Osteoblast (primary cell): ENCODE measurements around the gene PCDHGA5. TPM values are rescaled to one million over a fixed set of nuclear protein-coding genes. Genes with fewer than 3 reads are reported as not detected.
"Not testable (repeated sequence)": the region's sequence is repeated elsewhere in the genome, so short reads cannot be mapped to it uniquely, and the experiment has no call there.

Experiments used
- DNase-seq: peaks from one replicate; pipeline ENCODE4 v3.0.0; 2011; ENCODE audit warnings: low spot score, mixed read lengths; ENCODE audit not compliant: insufficient read length; ENCODE audit errors: missing footprints
- H2AFZ ChIP-seq: 2 replicates; pipeline ENCODE4 v1.6.0; 2011; ENCODE audit warnings: mild to moderate bottlenecking, low read length
- H3K27ac ChIP-seq: 2 replicates; pipeline ENCODE4 v1.5.1; 2011; ENCODE audit warnings: mild to moderate bottlenecking, low read depth, low read length, moderate library complexity
- H3K27me3 ChIP-seq: 2 replicates; pipeline ENCODE4 v1.6.0; 2012; ENCODE audit warnings: mild to moderate bottlenecking, control low read depth, inconsistent platforms, low read length, moderate library complexity; ENCODE audit not compliant: insufficient read depth
- H3K36me3 ChIP-seq: 2 replicates; pipeline ENCODE4 v1.5.1; 2011; ENCODE audit warnings: mild to moderate bottlenecking, low read length, control low read depth, moderate library complexity; ENCODE audit not compliant: insufficient read depth
- H3K4me1 ChIP-seq: 2 replicates; pipeline ENCODE4 v1.5.1; 2011; ENCODE audit warnings: mild to moderate bottlenecking, low read length, control low read depth, moderate library complexity; ENCODE audit not compliant: insufficient read depth
- H3K4me2 ChIP-seq: 2 replicates; pipeline ENCODE4 v1.6.0; 2011; ENCODE audit warnings: mild to moderate bottlenecking, low read length; ENCODE audit not compliant: insufficient read depth
- H3K4me3 ChIP-seq: fragments of 200-600 bp; sonication (generic); 3 replicates; pipeline ENCODE4 v1.5.1; 2012; ENCODE audit warnings: mild to moderate bottlenecking, low read length, inconsistent platforms; ENCODE audit not compliant: insufficient read depth
- H3K79me2 ChIP-seq: 2 replicates; pipeline ENCODE4 v1.6.0; 2012; ENCODE audit warnings: mild to moderate bottlenecking, low read length, control low read depth, inconsistent platforms; ENCODE audit not compliant: insufficient read depth
- H3K9me3 ChIP-seq: 2 replicates; pipeline ENCODE4 v1.5.1; 2011; ENCODE audit warnings: low read depth, low read length, control low read depth
- H4K20me1 ChIP-seq: 2 replicates; pipeline ENCODE4 v1.6.0; 2012; ENCODE audit warnings: mild to moderate bottlenecking, low read length, control low read depth; ENCODE audit not compliant: insufficient read depth
- CTCF ChIP-seq: IDR thresholded peaks from 2 replicates; pipeline ENCODE4 v1.5.1; 2011; ENCODE audit warnings: mild to moderate bottlenecking, low read depth, low read length, moderate library complexity; ENCODE audit errors: extremely low read depth
- total RNA-seq: library from RNA; depleted of rRNA; stranded (reverse); fragments of >200 nt; gene quantifications from 2 replicates; pipeline ENCODE4 v1.2.3, GENCODE V29; 2012

Gene PCDHGA5
- total RNA-seq, 1 donor, result 2.5 TPM

- no peaks in the 10 kb centered on the region for H3K4me1 ChIP-seq
- H2AFZ ChIP-seq, result no peak overlapping the region
- no peak for TF ChIP-seq CTCF
- peaks cover 25% of the 10 kb centered on the region for H3K27me3 ChIP-seq
- peaks cover 8% of the 10 kb centered on the region for H3K9me3 ChIP-seq
- no peaks in the 10 kb centered on the region for H4K20me1 ChIP-seq
- H3K27ac ChIP-seq, result no peak overlapping the region
- DNase-seq, result no peak
- no peak overlapping the region for H3K4me2 ChIP-seq
- no peak overlapping the region for H3K4me3 ChIP-seq
- no peaks in the 10 kb centered on the region for H3K79me2 ChIP-seq
- no peaks in the 10 kb centered on the region for H3K36me3 ChIP-seq
Measured at GRCh38 chr5:141371572-141372475, 7.9 kb downstream of the PCDHGA5 start.

- Histone ChIP-seq H4K20me1 (no peaks in the 10 kb centered on the region), H3K4me1 (no peaks in the 10 kb centered on the region), H3K4me2 (peak within 1 kb of the TSS; percentile 21), H3K27ac (no peak within 1 kb of the TSS), H3K9me3 (peaks cover 8% of the 10 kb centered on the region), H3K4me3 (peak within 1 kb of the TSS; percentile 68), H2AFZ (peak within 1 kb of the TSS; percentile 55), H3K36me3 (no peaks in the 10 kb centered on the region), H3K27me3 (peaks cover 16% of the 10 kb centered on the region), H3K79me2 (no peaks in the 10 kb centered on the region)
- DNase-seq, result peak; percentile 84
- TF ChIP-seq CTCF, result peak; percentile 61
Measured at GRCh38 chr5:141373673-141374317, 9.8 kb downstream of the PCDHGA5 start, which contains the start of gene PCDHGA6. TSS of gene PCDHGA6 (plus strand) at chr5:141373891. CDS start at chr5:141374084, 193 bp downstream.

GRCh38 chr5:141374627-141375026, 10.7 kb downstream of the PCDHGA5 start:
- no peak for DNase-seq
- Histone ChIP-seq H3K79me2 (no peaks in the 10 kb centered on the region), H3K4me2 (peak overlapping the region; percentile 21), H3K9me3 (peaks cover 8% of the 10 kb centered on the region), H2AFZ (no peak overlapping the region), H3K4me3 (peak overlapping the region; percentile 68), H3K4me1 (no peaks in the 10 kb centered on the region), H3K27me3 (peaks cover 16% of the 10 kb centered on the region), H4K20me1 (no peaks in the 10 kb centered on the region), H3K36me3 (no peaks in the 10 kb centered on the region), H3K27ac (no peak overlapping the region)
- TF ChIP-seq CTCF, result no peak

GRCh38 chr5:141375444-141376155, 11.6 kb downstream of the PCDHGA5 start:
- DNase-seq, H3K9me3 ChIP-seq: not testable (repeated sequence)

More at GRCh38 chr5:141375444-141376155, 11.6 kb downstream of the PCDHGA5 start:
- H4K20me1 ChIP-seq, H3K36me3 ChIP-seq, H3K79me2 ChIP-seq, H2AFZ ChIP-seq, H3K4me2 ChIP-seq, H3K4me1 ChIP-seq, H3K27ac ChIP-seq, H3K4me3 ChIP-seq: not testable (repeated sequence)
- H3K27me3 ChIP-seq, result peaks cover 15% of the 10 kb centered on the region
